Large intestine (tissue), 12 donors: Measurements from ENCODE around the gene B4GAT1. TPM values are rescaled to one million over a fixed set of nuclear protein-coding genes. Genes with fewer than 3 reads are reported as not detected.
"Not testable (repeated sequence)": the region's sequence is repeated elsewhere in the genome, so short reads cannot be mapped to it uniquely, and the experiment has no call there.

Experiments
- DNase-seq, 2 donors: peaks; one replicate each; pipeline versions ENCODE4 v3.0.0 to v3.0.0-alpha.2; 2013
- H3K27ac ChIP-seq: one replicate; pipeline ENCODE4 v1.5.1; 2013; ENCODE audit warnings: low read length
- H3K27me3 ChIP-seq: 2 replicates; pipeline ENCODE4 v1.6.1; 2013; ENCODE audit warnings: low read length; ENCODE audit not compliant: control insufficient read depth, insufficient read depth
- H3K36me3 ChIP-seq: 2 replicates; pipeline ENCODE4 v1.6.1; 2013; ENCODE audit warnings: low read length; ENCODE audit not compliant: control insufficient read depth, insufficient read depth
- H3K4me1 ChIP-seq: one replicate; pipeline ENCODE4 v1.6.1; 2013; ENCODE audit warnings: low read length; ENCODE audit not compliant: control insufficient read depth, insufficient read depth
- H3K4me3 ChIP-seq: one replicate; pipeline ENCODE4 v1.5.1; 2013; ENCODE audit warnings: low read length
- H3K9me3 ChIP-seq: one replicate; pipeline ENCODE4 v1.6.1; 2013; ENCODE audit warnings: mild to moderate bottlenecking, low read depth, low read length, moderate library complexity; ENCODE audit not compliant: control insufficient read depth
- WGBS: methylation state at CpG from one replicate; pipeline ENCODE4 v1.1.5; 2013; ENCODE audit warnings: low lambda C conversion rate; ENCODE audit not compliant: insufficient coverage; 5-methylcytosine and 5-hydroxymethylcytosine counted together
- long read RNA-seq, 11 donors: transcript quantifications; one replicate each; lab custom pipeline, GENCODE V29; 2026
- polyA plus RNA-seq: library from polyadenylated mRNA; unstranded; fragments of 120-200 nt; gene quantifications from one replicate; pipeline ENCODE4 v1.2.1, GENCODE V29; 2013

Gene B4GAT1
- 31.0 TPM for polyA plus RNA-seq
- long read RNA-seq, donor 1, transcript B4GAT1-201 (2 exons, 2,072 nt), result major isoform, 6 of 6 reads
- long read RNA-seq, donor 1, partial matches to known transcripts, result 0 of 6 reads
- long read RNA-seq, donor 1, other reads (novel, unspliced or antisense), result 0 of 6 reads
- long read RNA-seq, donor 2, partial matches to known transcripts, result 0 of 4 reads
- long read RNA-seq, donor 2, other reads (novel, unspliced or antisense), result 0 of 4 reads
- long read RNA-seq, donor 3, result 0 reads
- long read RNA-seq, donor 4, result 0 reads
- long read RNA-seq, donor 5, transcript B4GAT1-201 (2 exons, 2,072 nt), result major isoform, 16 of 28 reads
- long read RNA-seq, donor 5, partial matches to known transcripts, result 12 of 28 reads
- long read RNA-seq, donor 5, other reads (novel, unspliced or antisense), result 0 of 28 reads
- long read RNA-seq, donor 6, transcript B4GAT1-201 (2 exons, 2,072 nt), result major isoform, 17 of 27 reads
- long read RNA-seq, donor 6, partial matches to known transcripts, result 0 of 27 reads
- long read RNA-seq, donor 6, other reads (novel, unspliced or antisense), result 10 of 27 reads
- long read RNA-seq, donor 7, transcript B4GAT1-201 (2 exons, 2,072 nt), result major isoform, 9 of 9 reads
- long read RNA-seq, donor 7, partial matches to known transcripts, result 0 of 9 reads
- long read RNA-seq, donor 7, other reads (novel, unspliced or antisense), result 0 of 9 reads
- long read RNA-seq, donor 8, transcript B4GAT1-201 (2 exons, 2,072 nt), result major isoform, 12 of 12 reads
- long read RNA-seq, donor 8, partial matches to known transcripts, result 0 of 12 reads
- long read RNA-seq, donor 8, other reads (novel, unspliced or antisense), result 0 of 12 reads
- long read RNA-seq, donor 9, transcript B4GAT1-201 (2 exons, 2,072 nt), result major isoform, 8 of 8 reads
- long read RNA-seq, donor 9, partial matches to known transcripts, result 0 of 8 reads
- long read RNA-seq, donor 9, other reads (novel, unspliced or antisense), result 0 of 8 reads
- long read RNA-seq, donor 10, transcript B4GAT1-201 (2 exons, 2,072 nt), result major isoform, 11 of 28 reads
- long read RNA-seq, donor 10, partial matches to known transcripts, result 5 of 28 reads
- long read RNA-seq, donor 10, other reads (novel, unspliced or antisense), result 12 of 28 reads
- long read RNA-seq, donor 11, transcript B4GAT1-201 (2 exons, 2,072 nt), result major isoform, 14 of 14 reads
- long read RNA-seq, donor 11, partial matches to known transcripts, result 0 of 14 reads
- long read RNA-seq, donor 11, other reads (novel, unspliced or antisense), result 0 of 14 reads

DNA sequence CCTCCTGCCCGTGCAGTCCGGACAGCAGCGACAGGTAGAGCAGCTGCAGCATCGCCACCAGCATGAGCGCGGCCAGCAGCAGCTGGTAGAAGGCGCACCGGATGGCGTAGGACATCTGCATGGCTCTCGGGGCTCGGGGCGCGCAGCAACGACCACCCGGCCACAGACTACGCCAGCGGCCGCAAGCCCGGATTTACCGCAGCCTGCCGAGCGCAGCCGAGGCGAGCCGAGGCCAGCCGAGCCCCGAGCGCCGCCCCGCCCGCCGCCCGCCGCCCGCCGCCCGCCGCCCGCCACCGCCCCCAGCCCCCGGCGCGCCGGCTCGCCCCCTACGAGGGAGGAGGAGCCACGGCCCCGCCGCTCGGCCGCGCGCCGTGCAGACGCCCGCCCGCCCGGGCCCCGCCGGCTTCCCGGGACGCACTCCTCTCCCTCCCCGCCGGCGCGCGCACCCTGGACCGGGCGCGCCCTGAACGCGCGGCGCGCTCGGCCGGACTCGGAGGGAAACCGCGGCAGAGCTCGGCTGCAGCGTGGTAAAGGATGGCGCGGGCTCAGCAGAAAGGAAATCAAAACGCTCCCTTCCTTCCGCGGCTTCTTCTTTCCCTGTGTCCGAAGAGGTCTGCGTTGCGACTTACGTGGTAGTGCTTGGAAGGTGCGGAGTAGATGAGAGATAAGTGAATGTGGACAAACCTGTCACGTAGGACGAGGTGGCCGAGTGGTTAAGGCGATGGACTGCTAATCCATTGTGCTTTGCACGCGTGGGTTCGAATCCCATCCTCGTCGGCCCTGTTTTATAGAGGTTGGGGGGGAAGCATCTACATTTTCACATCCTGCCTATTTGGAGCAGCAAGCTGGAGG is at the start of gene B4GAT1:
Gene B4GAT1 (minus strand): TSS at position 205 of the 852 bp plus-strand sequence. CDS start 84 bp downstream, at position 121.
- Histone ChIP-seq H3K4me3 (peak within 1 kb of the TSS; percentile 87), H3K4me1 (peaks cover 51% of the 10 kb centered on the region), H3K27ac (peak within 1 kb of the TSS; percentile 96), H3K27me3 (no peaks in the 10 kb centered on the region), H3K36me3 (peaks cover 3% of the 10 kb centered on the region), H3K9me3 (peaks cover 4% of the 10 kb centered on the region)
- DNase-seq, result peak; percentile 88 to 92
- no CpG with 5 or more reads among the region's 101 CpGs for WGBS

DNA sequence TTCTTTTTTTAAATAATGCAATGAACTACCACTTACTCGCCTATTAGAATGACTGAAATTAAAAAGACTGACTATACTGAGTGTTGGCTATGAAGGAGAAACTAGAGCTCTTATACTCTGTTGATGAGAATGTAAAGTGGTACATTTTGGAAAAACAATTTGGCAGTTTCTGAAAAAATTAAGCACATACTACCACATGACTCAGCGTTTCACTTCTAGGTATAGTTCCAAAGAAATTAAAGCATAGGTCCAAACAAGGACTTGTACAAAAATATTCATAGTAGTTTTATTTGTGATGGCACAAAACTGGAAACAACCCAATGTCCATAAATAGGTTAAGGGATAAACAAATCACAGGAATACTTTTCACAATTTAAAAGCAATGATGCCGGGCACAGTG is 46.5 kb upstream of the B4GAT1 start:
- Histone ChIP-seq H3K36me3 (no peaks in the 10 kb centered on the region), H3K27me3 (peaks cover 2% of the 10 kb centered on the region), H3K27ac (no peak overlapping the region), H3K9me3 (no peaks in the 10 kb centered on the region), H3K4me1 (no peaks in the 10 kb centered on the region), H3K4me3 (no peak overlapping the region)
- WGBS, result 100% methylated on average over 1 of the region's 3 CpGs
- DNase-seq, result no peak

DNA sequence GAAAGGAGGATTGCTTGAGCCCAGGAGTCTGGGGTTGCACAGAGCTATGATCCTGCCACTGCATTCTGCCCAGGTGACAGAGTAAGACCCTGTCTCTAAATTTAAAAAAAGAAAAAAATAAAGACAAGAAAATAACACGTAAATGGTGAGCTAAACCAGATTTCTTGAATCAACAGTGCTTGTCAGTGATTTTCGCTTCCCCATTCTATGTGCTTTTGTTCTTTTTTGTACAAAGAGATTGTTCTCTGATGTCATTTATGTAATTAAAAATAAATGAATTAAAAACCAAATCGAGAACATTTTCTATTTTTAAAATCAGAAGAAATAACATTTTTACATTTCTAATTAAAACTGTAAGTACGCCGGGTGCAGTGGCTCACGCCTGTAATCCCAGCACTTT is 43.9 kb upstream of the B4GAT1 start:
- Histone ChIP-seq H3K27ac (no peak overlapping the region), H3K4me3 (no peak overlapping the region), H3K4me1 (no peaks in the 10 kb centered on the region), H3K9me3 (no peaks in the 10 kb centered on the region), H3K36me3 (no peaks in the 10 kb centered on the region), H3K27me3 (peaks cover 2% of the 10 kb centered on the region)
- DNase-seq, result no peak
- 90% methylated on average over 2 of the region's 6 CpGs for WGBS

DNA sequence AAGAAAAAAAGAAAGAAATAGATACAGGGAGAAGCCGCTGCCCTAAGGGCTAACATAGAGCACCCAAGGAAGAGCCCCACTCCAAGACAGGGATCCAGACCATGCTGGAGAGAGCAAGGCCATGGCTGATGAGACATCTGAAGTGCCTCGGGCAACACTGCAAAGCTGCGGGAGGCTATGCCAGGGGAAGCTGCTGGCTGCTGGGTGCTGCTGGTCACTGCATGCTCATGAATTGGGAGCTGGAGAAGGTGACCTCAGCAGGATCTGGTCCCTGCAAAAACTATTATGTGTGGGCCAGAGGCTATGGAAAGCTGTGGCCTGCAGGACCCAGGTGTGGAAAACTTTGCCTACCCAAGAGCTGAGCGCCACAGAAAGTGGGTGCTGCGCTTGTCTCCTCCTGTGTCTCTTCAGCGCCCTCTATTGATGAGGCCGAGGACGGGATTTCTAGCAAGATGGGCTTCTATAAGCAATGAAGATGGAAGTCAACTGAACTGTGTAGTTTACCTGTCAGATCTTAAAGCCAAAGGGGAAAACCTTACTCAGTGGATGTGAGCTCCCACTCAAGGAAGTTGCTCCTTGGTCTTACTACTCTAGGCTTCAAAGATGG is 41.5 kb upstream of the B4GAT1 start:
- Histone ChIP-seq H3K36me3 (no peaks in the 10 kb centered on the region), H3K9me3 (no peaks in the 10 kb centered on the region), H3K4me3 (no peak overlapping the region), H3K4me1 (no peaks in the 10 kb centered on the region), H3K27ac (no peak overlapping the region), H3K27me3 (no peaks in the 10 kb centered on the region)
- no CpG with 5 or more reads among the region's 8 CpGs for WGBS
- peak; percentile 54 to 65 for DNase-seq

DNA sequence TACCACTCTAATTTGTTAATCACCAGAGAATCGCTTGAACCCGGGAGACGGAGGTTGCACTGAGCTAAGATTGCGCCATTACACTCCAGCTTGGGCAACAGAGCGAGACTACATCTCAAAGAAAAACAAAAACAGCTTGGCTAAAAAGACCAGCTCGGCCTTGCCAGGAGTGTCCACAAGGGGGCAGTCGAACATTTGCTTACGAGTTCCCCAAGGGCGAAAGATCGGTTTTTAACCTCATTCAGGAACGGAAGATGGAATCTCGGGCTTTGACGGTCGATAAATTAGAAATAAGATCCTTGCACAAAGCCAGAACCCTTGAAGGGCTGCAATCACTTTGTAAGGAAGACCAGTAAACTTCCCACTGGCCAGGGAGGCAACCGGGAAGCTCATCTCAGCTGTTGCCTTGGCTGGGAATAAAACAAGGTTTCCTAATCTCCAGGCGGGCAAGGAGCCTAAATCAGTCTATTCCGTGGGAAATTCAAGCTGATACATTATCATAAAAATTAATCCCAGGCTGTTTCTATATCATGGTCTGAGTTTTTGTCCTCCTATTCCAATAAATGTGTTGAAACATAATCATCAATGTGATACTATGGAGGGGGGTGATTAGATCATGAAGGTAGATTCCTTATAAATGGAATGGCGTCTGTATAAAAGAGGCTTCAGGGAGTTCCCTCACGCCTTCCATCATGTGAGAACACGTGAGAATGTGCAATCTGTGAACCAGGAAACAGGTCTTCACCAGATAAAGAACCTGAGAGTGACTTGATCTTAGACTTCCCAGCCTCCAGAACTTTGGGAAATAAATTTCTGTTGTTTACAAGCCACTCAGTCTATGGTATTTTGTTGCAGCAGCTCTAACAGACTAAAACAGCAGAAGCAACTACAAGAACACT is 39.0 kb upstream of the B4GAT1 start:
- Histone ChIP-seq H3K4me1 (no peaks in the 10 kb centered on the region), H3K9me3 (no peaks in the 10 kb centered on the region), H3K4me3 (no peak overlapping the region), H3K27me3 (no peaks in the 10 kb centered on the region), H3K27ac (no peak overlapping the region), H3K36me3 (no peaks in the 10 kb centered on the region)
- peak; percentile 54 to 68 for DNase-seq
- no CpG with 5 or more reads among the region's 20 CpGs for WGBS

DNA sequence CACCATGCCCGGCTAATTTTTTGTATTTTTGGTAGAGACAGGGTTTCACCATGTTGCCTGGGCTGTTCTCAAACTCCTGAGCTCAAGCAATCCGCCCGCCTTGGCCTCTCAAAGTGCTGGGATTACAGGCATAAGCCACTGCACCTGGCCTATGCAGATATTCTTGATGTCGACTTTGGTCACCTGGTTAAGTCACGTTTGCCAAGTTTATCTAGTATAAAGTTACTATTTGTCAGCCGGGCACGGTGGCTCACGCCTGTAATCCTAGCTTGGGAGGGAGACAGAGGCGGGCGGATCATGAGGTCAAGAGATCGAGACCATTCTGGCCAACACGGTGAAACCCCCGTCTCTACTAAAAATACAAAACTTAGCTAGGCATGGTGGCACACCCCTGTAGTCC is 36.9 kb upstream of the B4GAT1 start:
- no CpG with 5 or more reads among the region's 13 CpGs for WGBS
- H3K27me3 ChIP-seq, DNase-seq, H3K27ac ChIP-seq, H3K4me3 ChIP-seq, H3K4me1 ChIP-seq, H3K9me3 ChIP-seq, H3K36me3 ChIP-seq: not testable (repeated sequence)

DNA sequence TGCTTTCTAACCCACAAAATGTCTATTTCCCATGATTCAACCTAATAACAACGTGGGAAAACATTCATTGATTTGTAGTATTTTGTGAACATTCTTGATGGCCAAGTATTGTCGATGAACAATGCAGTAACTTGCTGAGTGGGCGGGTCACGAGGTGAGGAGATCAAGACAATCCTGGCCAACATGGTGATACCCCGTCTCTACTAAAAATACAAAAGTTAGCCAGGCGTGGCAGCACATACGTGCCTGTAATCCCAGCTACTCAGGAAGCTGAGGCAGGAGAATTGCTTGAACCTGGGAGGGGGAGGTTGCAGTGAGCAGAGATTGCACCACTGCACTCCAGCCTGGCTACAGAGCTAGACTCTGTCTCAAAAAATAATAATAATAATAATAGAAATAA is 32.8 kb upstream of the B4GAT1 start:
- not testable (repeated sequence) for H3K36me3 ChIP-seq, H3K27ac ChIP-seq, DNase-seq, H3K4me3 ChIP-seq, H3K27me3 ChIP-seq, H3K9me3 ChIP-seq, H3K4me1 ChIP-seq
- WGBS, result no CpG with 5 or more reads among the region's 7 CpGs

DNA sequence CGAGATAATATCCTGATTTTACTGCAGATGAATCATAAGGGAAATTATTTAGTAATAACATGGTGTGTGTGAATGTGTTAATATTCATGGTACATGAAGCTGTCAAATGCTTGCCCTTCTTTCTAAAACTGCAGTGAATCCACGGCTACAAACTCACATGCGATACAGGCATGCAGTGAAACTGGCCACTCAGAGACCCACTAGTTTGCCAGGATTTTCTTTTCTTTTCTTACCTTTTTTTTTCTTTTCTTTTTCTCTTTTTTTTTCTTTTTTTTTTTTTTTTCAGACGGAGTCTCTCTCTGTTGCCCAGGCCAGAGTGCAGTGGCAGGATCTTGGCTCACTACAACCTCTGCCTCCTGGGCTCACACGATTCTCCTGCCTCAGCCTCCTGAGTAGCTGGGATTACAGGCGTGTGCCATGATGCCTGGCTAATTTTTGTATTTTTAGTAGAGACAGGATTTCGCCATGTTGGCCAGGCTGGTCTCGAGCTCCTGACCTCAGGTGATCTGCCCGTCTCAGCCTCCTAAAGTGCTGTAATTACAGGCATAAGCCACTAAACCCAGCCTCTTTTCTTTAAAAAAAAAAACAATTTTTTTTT is 26.4 kb upstream of the B4GAT1 start:
- H3K4me3 ChIP-seq, H3K36me3 ChIP-seq, H3K4me1 ChIP-seq, H3K27me3 ChIP-seq, H3K9me3 ChIP-seq, H3K27ac ChIP-seq, DNase-seq: not testable (repeated sequence)
- WGBS, result 95% methylated on average over 3 of the region's 9 CpGs
